ENCODE data around the gene F13A1. TPM values are rescaled to one million over a fixed set of nuclear protein-coding genes. Genes with fewer than 3 reads are reported as not detected.

Gene F13A1
- total RNA-seq, 1 donor from 2014 or later, result 0.24 TPM

DNA sequence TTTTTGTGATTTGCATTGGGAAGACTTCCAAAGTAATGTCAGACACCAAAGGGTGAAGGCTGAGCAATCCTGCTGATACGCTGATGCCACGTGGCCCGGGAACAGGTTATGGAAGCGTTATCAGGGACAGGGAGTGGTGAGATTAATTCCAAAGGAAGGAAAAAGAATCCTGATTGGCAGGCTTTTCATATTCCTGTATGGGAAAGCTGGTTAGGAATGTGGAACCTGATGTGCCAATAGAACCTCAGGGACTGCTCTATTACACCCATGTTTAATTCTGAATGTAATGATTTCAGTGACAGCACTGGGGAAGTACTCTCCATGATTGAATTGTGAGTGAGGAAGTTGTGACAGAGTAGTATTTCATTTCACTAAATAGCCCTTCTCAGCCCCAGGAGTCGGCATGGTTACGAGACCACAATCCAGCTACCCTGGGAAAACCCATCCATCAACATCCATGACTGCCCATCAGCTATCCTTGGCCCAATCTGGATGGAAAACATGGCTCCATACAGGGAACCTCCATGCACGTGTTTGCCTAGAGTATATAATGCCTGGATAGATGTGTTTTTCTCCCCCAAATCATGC lies 49.4 kb downstream of the F13A1 start:
- no peak for DNase-seq (ENCODE audit: low spot score, unreplicated experiment)
- no peak overlapping the region for H3K27ac Mint-ChIP-seq
- peaks cover 23% of the 10 kb centered on the region for H3K27me3 Mint-ChIP-seq
- no peak overlapping the region for H3K4me3 Mint-ChIP-seq (ENCODE audit: low read depth)
- no peaks in the 10 kb centered on the region for H3K4me1 Mint-ChIP-seq (ENCODE audit: low read depth)
- no peaks in the 10 kb centered on the region for H3K36me3 Mint-ChIP-seq (ENCODE audit: insufficient read depth)
- TF ChIP-seq, protein P1, sequence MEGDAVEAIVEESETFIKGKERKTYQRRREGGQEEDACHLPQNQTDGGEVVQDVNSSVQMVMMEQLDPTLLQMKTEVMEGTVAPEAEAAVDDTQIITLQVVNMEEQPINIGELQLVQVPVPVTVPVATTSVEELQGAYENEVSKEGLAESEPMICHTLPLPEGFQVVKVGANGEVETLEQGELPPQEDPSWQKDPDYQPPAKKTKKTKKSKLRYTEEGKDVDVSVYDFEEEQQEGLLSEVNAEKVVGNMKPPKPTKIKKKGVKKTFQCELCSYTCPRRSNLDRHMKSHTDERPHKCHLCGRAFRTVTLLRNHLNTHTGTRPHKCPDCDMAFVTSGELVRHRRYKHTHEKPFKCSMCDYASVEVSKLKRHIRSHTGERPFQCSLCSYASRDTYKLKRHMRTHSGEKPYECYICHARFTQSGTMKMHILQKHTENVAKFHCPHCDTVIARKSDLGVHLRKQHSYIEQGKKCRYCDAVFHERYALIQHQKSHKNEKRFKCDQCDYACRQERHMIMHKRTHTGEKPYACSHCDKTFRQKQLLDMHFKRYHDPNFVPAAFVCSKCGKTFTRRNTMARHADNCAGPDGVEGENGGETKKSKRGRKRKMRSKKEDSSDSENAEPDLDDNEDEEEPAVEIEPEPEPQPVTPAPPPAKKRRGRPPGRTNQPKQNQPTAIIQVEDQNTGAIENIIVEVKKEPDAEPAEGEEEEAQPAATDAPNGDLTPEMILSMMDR (IDR thresholded peaks at IDR 0.05; ENCODE audit: unreplicated experiment), result no peak
- no peaks in the 10 kb centered on the region for H3K9me3 Mint-ChIP-seq (ENCODE audit: low read depth)

DNA sequence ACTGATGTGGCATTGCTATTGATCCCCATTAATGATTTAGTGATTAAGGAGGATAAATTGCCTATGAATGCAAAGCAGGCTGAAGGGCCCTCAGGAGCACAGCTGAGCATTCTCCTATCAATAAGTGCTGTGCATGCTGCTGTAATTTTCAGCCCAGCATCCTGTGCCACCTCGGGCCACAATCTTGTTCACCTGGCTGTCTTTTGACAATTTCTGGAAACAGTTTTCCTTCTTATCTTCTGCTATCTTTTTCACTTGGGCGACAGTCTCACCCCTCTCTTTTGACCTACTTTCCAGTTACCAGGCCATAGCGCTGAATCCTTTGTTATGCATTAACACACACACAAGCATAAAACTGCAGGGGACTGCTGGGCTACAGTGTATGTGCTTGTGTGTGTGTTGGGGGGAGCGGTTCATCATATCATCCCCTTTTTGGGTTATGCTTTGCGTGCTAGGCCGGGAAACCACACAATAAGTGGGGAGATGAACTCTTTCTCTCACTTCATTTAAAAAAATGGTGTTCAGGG lies 60.2 kb downstream of the F13A1 start:
- DNase-seq (ENCODE audit: low spot score, unreplicated experiment), result no peak
- H3K4me3 Mint-ChIP-seq (ENCODE audit: low read depth), result no peak overlapping the region
- H3K36me3 Mint-ChIP-seq (ENCODE audit: insufficient read depth), result no peaks in the 10 kb centered on the region
- peaks cover 3% of the 10 kb centered on the region for H3K9me3 Mint-ChIP-seq (ENCODE audit: low read depth)
- TF ChIP-seq, protein P1 (IDR thresholded peaks at IDR 0.05; ENCODE audit: unreplicated experiment), result no peak
- H3K27ac Mint-ChIP-seq, result peak overlapping the region; percentile 14
- H3K27me3 Mint-ChIP-seq, result peaks cover 44% of the 10 kb centered on the region
- peaks cover 26% of the 10 kb centered on the region for H3K4me1 Mint-ChIP-seq (ENCODE audit: low read depth)

DNA sequence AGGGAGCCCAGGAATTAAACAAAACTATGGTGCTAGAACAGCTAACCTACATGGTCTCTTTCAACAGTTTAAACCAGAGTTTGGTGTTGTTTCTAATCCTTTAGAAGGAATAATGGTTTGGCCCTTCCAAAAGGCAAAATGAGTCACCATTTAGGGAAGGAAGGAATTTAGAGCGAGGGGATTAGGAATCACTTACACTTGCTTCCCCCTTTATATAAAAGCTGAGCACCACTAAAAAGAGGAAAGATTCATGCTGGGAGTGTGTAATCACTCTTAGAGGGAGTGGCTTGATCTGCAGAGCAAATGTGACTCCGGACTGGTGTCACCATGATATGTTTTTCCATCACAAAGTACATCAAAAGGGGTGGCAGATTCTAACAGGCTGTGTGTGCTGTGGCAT lies 63.6 kb downstream of the F13A1 start:
- TF ChIP-seq, protein P1 (IDR thresholded peaks at IDR 0.05; ENCODE audit: unreplicated experiment), result no peak
- DNase-seq (ENCODE audit: low spot score, unreplicated experiment), result no peak
- peaks cover 31% of the 10 kb centered on the region for H3K27me3 Mint-ChIP-seq

DNA sequence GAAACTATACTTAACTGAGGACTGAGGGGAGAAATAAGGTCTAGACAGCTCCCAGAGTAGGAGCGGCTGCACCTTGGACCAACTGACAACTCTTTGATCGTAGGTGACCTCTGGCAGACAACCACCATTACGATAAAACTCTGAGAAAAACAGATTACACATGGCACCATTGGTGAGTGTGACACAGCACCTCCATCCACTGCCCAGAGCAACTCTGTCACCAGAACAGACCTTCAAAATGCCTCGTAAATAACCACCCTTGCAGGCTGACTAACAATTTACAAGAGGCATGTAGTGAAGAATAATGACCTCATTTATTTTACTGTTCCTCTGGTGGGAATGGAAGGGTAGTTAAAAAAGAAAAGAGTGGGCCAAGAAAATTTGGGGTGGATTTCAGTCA lies 64.2 kb downstream of the F13A1 start:
- H3K36me3 Mint-ChIP-seq (ENCODE audit: insufficient read depth), result no peaks in the 10 kb centered on the region
- H3K27me3 Mint-ChIP-seq, result peaks cover 38% of the 10 kb centered on the region
- no peak overlapping the region for H3K27ac Mint-ChIP-seq
- H3K9me3 Mint-ChIP-seq (ENCODE audit: low read depth), result no peaks in the 10 kb centered on the region
- peaks cover 26% of the 10 kb centered on the region for H3K4me1 Mint-ChIP-seq (ENCODE audit: low read depth)
- no peak overlapping the region for H3K4me3 Mint-ChIP-seq (ENCODE audit: low read depth)
- no peak for DNase-seq (ENCODE audit: low spot score, unreplicated experiment)
- TF ChIP-seq, protein P1 (IDR thresholded peaks at IDR 0.05; ENCODE audit: unreplicated experiment), result no peak

More for the DNA sequence above, 63.6 kb downstream of the F13A1 start:
- Mint-ChIP-seq H3K27ac (no peak overlapping the region), H3K9me3 (ENCODE audit: low read depth) (no peaks in the 10 kb centered on the region), H3K4me1 (ENCODE audit: low read depth) (peaks cover 26% of the 10 kb centered on the region), H3K36me3 (ENCODE audit: insufficient read depth) (no peaks in the 10 kb centered on the region), H3K4me3 (ENCODE audit: low read depth) (no peak overlapping the region)

DNA sequence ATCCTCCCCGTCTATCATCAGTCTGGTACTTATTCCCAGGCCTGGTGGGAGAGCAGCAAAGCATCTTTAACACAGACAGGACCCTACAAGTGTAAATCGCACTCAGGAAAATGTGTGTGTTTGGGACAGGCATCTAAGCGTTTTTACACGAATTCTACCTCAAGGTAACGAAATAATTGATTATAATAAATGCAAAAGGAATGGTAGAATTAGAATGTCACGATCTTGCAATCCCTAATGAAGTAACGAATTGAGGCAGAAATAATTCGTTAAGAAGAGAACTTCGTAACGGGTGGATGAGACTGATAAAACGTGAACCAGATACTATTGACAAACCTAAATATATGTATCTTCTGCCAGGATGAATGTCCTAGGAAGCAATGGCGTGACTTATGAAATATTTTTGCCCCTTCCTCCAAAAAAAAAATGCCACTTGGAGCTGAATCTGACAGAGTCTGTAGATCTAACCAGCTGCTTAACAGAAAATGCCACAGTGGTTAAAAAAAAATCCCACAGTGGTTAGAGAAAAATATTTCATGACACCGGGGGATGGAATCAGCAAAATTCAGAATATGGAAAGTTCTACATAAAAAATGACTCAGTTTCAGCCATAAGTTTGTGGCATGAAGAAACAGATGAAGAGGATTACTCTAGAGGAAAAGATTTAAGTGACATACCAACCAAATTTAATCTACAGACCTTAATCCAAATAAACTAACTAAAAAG lies 68.7 kb downstream of the F13A1 start:
- Mint-ChIP-seq H3K9me3 (ENCODE audit: low read depth) (no peaks in the 10 kb centered on the region), H3K27ac (no peak overlapping the region), H3K4me3 (ENCODE audit: low read depth) (no peak overlapping the region), H3K27me3 (peaks cover 49% of the 10 kb centered on the region), H3K36me3 (ENCODE audit: insufficient read depth) (no peaks in the 10 kb centered on the region), H3K4me1 (ENCODE audit: low read depth) (peaks cover 3% of the 10 kb centered on the region)
- TF ChIP-seq, protein P1 (IDR thresholded peaks at IDR 0.05; ENCODE audit: unreplicated experiment), result no peak
- no peak for DNase-seq (ENCODE audit: low spot score, unreplicated experiment)
